GM12874 (cell line): ENCODE data around the gene HSP90B1.

Experiments used
- TF ChIP-seq, protein P1 (sequence below): IDR thresholded peaks from 2 replicates; pipeline ENCODE4 v1.5.1; 2011; ENCODE audit warnings: low read depth, mild to moderate bottlenecking, control low read depth, low read length, moderate library complexity; ENCODE audit not compliant: insufficient read depth

Gene HSP90B1

DNA sequence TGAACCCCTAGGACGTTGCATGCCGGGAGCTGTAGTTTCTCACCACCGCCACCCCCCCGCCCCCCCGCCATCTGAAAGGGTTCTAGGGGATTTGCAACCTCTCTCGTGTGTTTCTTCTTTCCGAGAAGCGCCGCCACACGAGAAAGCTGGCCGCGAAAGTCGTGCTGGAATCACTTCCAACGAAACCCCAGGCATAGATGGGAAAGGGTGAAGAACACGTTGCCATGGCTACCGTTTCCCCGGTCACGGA, 501 bp upstream of the HSP90B1 start:
- TF ChIP-seq, protein P1, sequence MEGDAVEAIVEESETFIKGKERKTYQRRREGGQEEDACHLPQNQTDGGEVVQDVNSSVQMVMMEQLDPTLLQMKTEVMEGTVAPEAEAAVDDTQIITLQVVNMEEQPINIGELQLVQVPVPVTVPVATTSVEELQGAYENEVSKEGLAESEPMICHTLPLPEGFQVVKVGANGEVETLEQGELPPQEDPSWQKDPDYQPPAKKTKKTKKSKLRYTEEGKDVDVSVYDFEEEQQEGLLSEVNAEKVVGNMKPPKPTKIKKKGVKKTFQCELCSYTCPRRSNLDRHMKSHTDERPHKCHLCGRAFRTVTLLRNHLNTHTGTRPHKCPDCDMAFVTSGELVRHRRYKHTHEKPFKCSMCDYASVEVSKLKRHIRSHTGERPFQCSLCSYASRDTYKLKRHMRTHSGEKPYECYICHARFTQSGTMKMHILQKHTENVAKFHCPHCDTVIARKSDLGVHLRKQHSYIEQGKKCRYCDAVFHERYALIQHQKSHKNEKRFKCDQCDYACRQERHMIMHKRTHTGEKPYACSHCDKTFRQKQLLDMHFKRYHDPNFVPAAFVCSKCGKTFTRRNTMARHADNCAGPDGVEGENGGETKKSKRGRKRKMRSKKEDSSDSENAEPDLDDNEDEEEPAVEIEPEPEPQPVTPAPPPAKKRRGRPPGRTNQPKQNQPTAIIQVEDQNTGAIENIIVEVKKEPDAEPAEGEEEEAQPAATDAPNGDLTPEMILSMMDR = no peak

DNA sequence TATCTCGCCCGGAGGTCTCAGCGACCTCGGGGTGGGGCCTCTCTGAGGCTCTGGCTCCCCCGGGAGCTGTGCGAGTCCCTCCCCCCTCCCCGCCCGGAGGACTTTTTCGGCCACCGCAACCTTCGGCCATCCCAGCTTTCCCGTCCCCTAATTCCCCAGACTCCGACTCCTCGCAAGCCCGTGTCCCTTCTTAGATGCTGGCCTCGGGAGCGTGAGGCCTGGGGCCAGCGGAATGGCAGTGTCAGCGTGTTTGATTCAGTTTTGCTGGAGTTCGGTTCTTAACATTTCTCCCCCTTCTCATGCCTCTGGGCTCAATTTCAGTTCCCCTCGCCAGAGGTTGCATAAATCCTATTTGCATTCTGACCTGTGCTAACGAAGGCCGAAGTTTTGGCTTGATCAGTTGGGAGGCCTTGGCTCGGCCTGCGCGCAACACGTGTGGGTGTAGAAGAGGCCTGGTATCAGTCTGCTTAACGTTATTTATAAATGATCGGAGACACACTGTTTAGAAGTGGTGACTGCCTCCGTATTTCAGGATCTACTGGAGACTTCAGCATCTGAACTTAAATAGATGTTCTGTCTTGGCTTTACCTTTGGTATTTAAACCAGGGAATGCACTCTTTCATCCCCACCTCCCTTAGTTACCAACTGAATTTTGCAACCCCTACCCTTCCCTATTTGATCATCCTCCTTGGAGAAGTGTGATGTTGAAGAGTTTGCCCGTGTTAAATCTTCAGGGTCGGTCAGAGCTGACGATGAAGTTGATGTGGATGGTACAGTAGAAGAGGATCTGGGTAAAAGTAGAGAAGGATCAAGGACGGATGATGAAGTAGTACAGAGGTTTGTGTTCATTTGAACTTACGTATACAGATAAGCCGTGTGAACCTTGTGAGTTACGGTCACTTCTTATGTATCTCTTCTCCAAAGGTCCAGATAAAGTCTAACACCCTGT, 851 bp downstream of the HSP90B1 start:
- TF ChIP-seq, protein P1 = no peak

DNA sequence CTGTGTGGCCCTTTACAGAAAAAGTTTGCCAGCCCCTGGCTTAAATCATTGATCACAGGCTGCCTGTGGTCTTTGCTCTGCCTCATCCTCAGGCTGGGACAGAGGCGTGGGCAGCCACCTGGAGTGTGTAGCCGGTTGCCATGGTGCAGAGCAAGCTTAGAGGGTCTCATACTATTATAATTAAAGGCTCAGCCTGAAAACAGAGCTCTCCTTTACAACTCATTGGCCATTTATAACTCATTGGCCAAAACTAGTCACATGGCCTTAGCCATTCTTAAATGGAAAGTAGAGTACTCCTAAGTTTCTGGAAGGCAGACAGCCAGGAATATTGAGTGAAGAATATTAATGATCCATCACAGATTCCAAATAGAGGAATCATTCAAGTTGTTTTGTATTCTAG, 3.0 kb downstream of the HSP90B1 start:
- TF ChIP-seq, protein P1 = no peak

DNA sequence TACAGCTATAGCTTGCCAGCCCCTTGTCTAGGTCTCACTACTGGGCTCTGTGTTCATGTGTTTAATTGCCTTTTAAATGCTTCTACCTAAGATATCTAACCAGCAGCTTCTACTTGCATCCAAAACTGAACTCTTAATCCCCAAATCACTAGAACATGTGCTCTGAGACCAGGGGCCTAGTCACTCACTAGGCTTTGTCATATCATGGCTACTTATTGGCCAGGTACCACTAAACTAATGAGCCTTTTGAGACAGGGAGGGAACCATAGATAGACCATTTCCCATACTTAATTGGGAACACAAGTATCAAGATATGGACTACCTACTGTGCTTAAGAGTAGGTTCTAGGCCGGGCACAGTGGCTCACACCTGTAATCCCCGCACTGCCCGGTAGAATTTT, 6.5 kb downstream of the HSP90B1 start:
- TF ChIP-seq, protein P1 = no peak

DNA sequence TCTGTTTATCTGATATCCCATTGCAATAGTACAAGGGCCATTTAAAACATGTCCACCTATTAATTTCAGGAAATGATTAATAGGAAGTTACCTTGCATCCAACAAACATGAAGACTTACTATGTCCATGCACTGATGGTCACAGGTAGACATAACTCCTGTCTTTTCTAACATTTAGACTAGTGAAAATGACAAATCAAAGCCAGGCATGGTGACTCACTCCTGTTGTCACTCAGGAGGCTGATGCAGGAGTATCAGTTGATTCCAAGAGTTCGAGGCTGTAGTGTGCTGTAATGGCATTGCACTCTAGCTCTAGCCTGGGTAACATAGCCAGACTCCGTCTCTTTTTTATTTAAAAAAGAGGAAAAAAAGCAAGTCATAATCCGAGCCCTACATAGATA, 14.8 kb downstream of the HSP90B1 start:
- TF ChIP-seq, protein P1 = no peak

DNA sequence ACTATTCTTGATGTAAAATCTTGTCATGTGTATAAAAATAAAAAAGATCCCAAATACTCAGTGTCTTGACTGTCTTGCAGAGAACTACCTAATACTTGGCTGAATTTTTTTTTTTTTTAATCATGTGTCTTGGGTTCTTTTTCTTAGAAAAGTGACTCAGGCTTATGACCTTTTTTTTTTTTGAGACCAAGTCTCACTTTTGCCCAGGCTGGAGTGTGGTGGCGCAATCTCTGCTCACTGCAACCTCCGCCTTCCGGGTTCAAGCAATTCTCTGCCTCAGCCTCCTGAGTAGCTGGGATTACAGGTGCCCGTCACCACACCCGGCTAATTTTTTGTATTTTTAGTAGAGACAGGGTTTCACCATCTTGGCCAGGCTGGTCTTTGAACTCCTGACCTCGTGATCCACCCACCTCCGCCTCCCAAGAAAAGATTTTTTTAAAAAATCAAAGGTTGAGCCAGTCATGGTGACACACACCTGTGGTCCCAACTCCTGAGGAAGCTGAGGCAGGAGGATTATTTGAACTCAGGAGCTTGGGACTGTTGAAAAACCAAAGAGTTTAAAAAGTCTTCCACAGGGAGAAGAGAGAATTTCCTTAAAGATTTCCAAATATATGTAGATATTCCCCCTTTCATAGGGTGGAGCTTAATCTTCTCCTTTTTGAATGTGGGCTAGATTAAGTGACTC, 17.8 kb downstream of the HSP90B1 start:
- TF ChIP-seq, protein P1 = no peak

DNA sequence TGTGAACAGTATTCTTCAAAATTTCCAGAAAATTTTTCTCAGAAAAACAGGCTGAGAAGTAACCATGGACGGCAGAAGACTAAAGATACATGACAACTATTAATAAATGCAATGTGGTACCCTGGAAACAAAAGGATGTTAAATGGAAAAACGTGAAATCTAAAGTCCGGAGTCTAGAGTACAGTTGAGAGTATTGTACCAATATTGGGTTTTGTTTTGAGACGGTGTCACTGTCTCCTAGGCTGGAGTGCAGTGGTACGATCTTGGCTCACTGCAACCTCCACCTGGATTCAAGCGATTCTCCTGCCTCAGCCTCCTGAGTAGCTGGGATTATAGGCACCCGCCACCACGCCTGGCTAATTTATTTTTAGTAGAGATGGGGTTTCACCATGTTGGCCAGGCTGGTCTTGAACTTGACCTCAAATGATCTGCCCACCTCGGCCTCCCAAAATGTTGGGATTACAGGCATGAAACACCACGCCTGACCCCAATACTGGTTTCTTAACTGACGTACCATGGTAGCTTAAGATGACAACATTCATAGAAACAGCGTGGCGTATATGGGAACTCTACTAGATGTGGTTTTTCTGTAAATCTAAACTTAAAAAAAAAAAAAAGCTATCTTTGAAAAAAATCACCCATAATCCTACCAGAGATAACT, 18.7 kb downstream of the HSP90B1 start:
- TF ChIP-seq, protein P1 = no peak
